Neural cell (in vitro differentiated cells): Measurements from ENCODE around the gene STK24.

Experiments
- CTCF ChIP-seq: fragments of 450-650 bp; IDR thresholded peaks from 2 replicates; pipeline ENCODE4 v1.5.1; 2014; ENCODE audit warnings: antibody characterized with exemption, mild to moderate bottlenecking, moderate library complexity; ENCODE audit not compliant: poor library complexity, severe bottlenecking
- EP300 ChIP-seq: fragments of 450-650 bp; conservative IDR thresholded peaks from 2 replicates; pipeline ENCODE4 v1.6.1; 2014; ENCODE audit warnings: antibody characterized with exemption, mild to moderate bottlenecking, moderate library complexity; ENCODE audit not compliant: poor library complexity, severe bottlenecking
- EZH2 ChIP-seq: fragments of 200-600, 300-800 bp; shearing (Covaris generic), sonication (generic); IDR thresholded peaks from 2 replicates; pipeline ENCODE4 v1.6.1; 2014; ENCODE audit warnings: antibody characterized with exemption, low read length, borderline replicate concordance, mild to moderate bottlenecking; ENCODE audit not compliant: insufficient read depth, poor library complexity, severe bottlenecking
- MXI1 ChIP-seq: fragments of 450-650 bp; conservative IDR thresholded peaks from 2 replicates; pipeline ENCODE4 v1.6.1; 2014; ENCODE audit warnings: antibody characterized with exemption, mild to moderate bottlenecking; ENCODE audit not compliant: poor library complexity, severe bottlenecking
- POLR2AphosphoS5 ChIP-seq: IDR thresholded peaks from 2 replicates; pipeline ENCODE4 v1.6.1; 2012
- REST ChIP-seq: IDR thresholded peaks from 2 replicates; pipeline ENCODE4 v1.6.1; 2012; ENCODE audit warnings: borderline replicate concordance
- SMC3 ChIP-seq: fragments of 450-650 bp; conservative IDR thresholded peaks from 2 replicates; pipeline ENCODE4 v1.6.1; 2014; ENCODE audit warnings: antibody characterized with exemption, mild to moderate bottlenecking, moderate library complexity; ENCODE audit not compliant: poor library complexity
- TAF1 ChIP-seq: IDR thresholded peaks from 2 replicates; pipeline ENCODE4 v1.6.1; 2012; ENCODE audit warnings: low read depth

DNA sequence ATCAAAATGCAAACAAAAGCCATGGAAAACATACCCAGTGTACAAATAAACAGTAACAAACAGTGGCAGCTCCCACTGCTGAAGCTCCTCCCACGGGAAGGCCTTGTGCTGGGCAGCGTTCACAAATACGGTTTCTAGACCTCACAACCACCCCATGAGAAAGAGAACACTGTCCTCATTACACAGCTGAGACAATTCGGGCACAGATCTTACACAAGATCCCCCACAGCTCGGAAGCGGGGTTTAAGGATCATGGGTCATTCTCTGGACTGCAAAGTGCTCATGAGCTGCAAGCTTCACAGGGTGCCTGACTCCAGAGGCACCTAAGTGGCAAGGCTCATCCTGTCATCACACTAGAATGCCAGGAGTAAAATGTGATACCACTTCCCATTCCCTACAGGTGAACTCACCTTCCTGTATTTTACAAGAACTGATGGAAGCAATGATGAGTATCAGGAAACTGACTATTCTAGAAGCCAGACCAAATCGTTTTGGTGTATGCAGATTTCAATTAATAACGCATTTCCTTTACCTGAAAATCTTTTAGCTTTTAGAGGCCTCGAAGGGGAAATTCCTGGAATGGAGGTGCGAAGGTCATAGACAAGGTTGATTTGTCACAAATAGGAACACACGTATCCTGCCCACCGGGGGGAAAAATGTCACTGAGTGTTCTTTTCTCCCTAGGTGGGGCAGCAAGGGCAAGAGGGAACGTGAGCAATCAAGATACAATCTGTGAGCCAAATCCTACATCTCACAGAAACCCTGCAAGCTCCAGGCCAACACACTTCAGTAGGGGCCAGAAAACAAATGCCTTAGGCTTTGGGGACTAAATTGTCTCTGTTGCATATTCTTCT is 41.2 kb downstream of the STK24 start:
- TF ChIP-seq CTCF (no peak), TAF1 (no peak), EP300 (no peak), POLR2AphosphoS5 (no peak), REST (no peak), SMC3 (no peak), EZH2 (no peak), MXI1 (no peak)
